Stimulated activated naive CD8-positive, alpha-beta T cell treated with anti-CD3 and anti-CD28 coated beads, Interleukin-15, amount 100 ng/mL, for 72 hours (primary cell): ENCODE results near the gene UST.

Experiments used
- ATAC-seq: fragments of 150-1000 bp; cut with Tn5 transposase; 2 replicates; pipeline ENCODE4 v1.10.0; 2021; ENCODE audit warnings: mild to moderate bottlenecking, moderate library complexity
- DNase-seq, 2 donors: peaks; one replicate each; pipeline ENCODE4 v3.0.0; 2021 to 2022
- H3K27ac Mint-ChIP-seq, 2 donors: one replicate each; pipeline ENCODE4 v1.8.0; 2022; ENCODE audit warnings: mild to moderate bottlenecking in 2 of 2, mixed read lengths in 2 of 2, moderate library complexity in 2 of 2
- H3K27me3 Mint-ChIP-seq: one replicate; pipeline ENCODE4 v1.8.0; 2022; ENCODE audit warnings: mixed read lengths
- H3K4me1 Mint-ChIP-seq: one replicate; pipeline ENCODE4 v1.8.0; 2022; ENCODE audit warnings: mild to moderate bottlenecking, mixed read lengths
- H3K4me3 Mint-ChIP-seq, 2 donors: one replicate each; pipeline ENCODE4 v1.8.0; 2022; ENCODE audit warnings: mild to moderate bottlenecking in 2 of 2, mixed read lengths in 2 of 2, moderate library complexity in 1 of 2
- H3K9me3 Mint-ChIP-seq, 2 donors: one replicate each; pipeline ENCODE4 v1.8.0; 2022; ENCODE audit warnings: mixed read lengths in 2 of 2

UST gene

DNA sequence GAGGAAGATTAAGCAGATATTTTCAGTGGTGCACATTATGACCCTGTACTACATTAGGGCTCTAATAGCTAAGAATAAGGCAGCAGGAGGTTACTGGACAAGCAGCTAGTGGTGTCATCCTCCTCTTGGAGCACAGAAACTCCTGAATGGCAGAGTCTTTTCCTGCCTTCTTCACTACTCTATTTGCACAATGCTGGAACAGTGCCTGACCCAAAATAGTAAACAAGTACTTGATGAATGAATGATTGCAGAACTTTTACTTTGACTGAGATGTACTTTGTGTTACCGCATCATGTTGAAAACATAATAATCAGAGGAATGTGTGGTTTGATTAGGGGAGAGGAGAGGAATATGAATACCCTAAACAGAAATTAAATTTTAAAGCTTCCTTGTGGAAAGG lies 30.0 kb upstream of the UST start:
- H3K27ac Mint-ChIP-seq, result no peak overlapping the region
- no peak for DNase-seq
- H3K27me3 Mint-ChIP-seq, result peaks cover 12% of the 10 kb centered on the region
- H3K4me3 Mint-ChIP-seq, result no peak overlapping the region
- H3K9me3 Mint-ChIP-seq, result peaks cover 0 to 11% of the 10 kb centered on the region in 2 donors
- no peaks in the 10 kb centered on the region for H3K4me1 Mint-ChIP-seq
- ATAC-seq, result no peak

DNA sequence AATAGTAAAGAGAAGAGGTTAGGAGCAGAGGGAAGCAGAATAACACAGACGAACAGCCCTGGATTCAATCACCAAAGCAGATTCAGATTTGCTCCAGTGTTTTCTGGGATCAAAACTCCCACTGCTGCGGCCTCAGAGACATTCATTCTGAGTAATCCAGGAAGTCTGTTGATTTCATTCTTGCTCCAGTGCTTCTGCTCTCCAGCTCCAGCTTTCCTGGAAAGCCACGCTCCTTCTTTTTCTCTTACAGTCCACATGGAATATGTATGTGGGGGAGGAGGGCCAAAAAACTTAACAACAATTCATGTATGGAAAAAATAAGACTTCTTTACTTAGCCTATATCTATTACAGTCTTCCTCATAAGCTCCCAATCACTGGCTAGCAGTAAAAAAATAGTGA lies 26.4 kb upstream of the UST start:
- ATAC-seq (no peak), DNase-seq (no peak)
- peaks cover 18% of the 10 kb centered on the region for H3K27me3 Mint-ChIP-seq
- H3K27ac Mint-ChIP-seq, result no peak overlapping the region
- H3K9me3 Mint-ChIP-seq, result no peaks in the 10 kb centered on the region
- no peak overlapping the region for H3K4me3 Mint-ChIP-seq
- no peaks in the 10 kb centered on the region for H3K4me1 Mint-ChIP-seq

DNA sequence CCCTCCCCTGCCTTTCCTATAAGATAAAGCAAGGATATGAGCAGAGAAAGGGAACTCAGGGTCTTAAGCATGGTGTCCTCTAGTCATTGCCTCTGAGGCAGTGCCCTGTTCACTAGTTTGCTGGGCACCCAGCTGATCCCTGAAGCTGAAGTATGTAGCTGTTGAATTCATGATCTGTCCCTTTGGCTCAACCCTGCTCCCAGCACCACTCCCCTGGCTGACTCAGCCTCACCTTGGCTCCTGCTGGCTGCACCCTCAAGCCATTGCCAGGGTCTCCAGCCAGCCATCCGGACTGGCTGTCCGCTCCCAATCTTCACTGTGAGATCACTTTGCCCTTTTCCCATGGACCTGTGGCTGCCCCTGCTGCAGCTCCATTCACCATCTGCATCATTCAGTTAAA lies 25.9 kb upstream of the UST start:
- ATAC-seq (no peak), DNase-seq (no peak)
- Mint-ChIP-seq H3K9me3 (no peaks in the 10 kb centered on the region), H3K4me1 (no peaks in the 10 kb centered on the region), H3K27ac (no peak overlapping the region), H3K27me3 (peaks cover 18% of the 10 kb centered on the region), H3K4me3 (no peak overlapping the region)

DNA sequence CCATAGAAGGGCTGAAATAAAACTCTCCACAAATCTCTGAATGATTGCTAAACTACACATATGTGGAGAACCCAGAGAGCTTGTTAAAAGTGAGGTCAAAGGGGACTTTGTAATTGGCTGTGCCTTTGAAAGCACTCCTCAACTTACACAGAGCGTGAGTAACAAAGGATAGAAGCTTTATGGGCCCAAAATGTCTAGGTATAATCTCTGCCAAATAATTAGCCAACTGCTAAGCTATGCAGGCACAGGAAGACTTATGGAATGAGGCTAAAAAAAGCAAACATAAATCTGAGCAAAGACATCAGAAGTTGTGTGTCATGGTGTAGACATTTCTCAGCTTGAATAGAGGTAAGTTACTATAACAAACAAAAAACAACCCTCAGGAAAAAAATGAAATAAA lies 23.3 kb upstream of the UST start:
- Mint-ChIP-seq H3K27ac (no peak overlapping the region), H3K9me3 (no peaks in the 10 kb centered on the region), H3K27me3 (peaks cover 18% of the 10 kb centered on the region), H3K4me1 (no peaks in the 10 kb centered on the region), H3K4me3 (no peak overlapping the region)
- no peak for ATAC-seq
- no peak for DNase-seq

DNA sequence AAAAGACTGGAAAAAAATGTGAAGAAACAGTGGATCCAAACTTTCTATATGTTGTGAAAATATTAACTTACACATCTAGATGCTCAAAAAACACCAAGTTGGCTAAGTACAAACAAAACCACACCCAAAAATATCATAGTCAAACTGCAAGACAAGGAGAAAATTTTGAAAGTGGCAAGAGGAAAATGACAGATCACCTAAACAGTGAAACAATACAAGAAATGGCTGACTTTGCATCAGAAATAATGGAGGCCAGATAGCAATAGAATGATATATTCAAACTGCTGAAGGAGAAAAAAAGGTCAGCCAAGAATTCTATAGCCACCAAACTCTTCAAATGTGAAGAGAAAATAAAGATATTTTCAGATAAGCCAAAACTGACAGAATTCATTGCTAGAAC lies 22.4 kb upstream of the UST start:
- ATAC-seq (no peak), DNase-seq (no peak)
- no peaks in the 10 kb centered on the region for H3K4me1 Mint-ChIP-seq
- H3K9me3 Mint-ChIP-seq, result no peaks in the 10 kb centered on the region
- no peak overlapping the region for H3K27ac Mint-ChIP-seq
- H3K4me3 Mint-ChIP-seq, result no peak overlapping the region
- peaks cover 18% of the 10 kb centered on the region for H3K27me3 Mint-ChIP-seq

DNA sequence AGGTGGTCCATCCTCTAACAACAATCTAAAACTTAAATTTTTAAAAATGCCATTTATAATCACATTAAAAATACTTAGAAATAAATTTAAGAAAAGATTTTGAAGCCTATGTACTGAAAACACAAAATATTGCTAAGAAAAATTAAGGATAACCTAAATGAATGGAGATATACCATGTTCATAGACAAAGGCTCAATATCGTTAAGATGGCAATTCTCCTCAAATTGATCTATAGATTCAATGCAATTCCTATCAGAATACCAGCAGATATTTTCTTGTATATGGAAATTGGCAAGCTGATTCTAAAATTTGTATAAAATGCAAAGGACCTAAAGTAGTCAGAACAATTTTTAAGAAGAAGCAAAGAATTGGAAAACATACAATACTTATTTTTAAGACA lies 19.7 kb upstream of the UST start:
- ATAC-seq, result no peak
- no peak overlapping the region for H3K27ac Mint-ChIP-seq
- H3K27me3 Mint-ChIP-seq, result peaks cover 2% of the 10 kb centered on the region

DNA sequence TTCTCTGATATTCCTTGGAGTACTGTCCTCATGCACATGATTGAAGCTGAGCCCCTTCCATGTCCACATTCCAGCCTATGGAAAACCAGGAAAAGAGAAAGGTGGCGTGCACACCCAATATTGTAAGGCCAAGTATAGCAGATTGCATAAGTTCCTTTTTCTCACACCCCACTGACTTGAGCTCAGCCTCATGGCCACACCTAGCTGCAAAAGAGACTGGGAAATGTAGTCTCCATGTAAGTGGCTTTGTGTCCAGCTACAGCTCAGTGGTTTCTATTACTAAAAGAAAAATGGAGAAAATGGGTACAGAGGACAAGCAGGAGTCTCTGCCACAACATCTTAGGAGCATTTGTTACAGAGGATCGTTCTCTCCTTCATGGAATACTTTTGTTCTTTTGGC lies 10.8 kb upstream of the UST start:
- no peak for ATAC-seq
- H3K4me1 Mint-ChIP-seq, result no peaks in the 10 kb centered on the region
- H3K9me3 Mint-ChIP-seq, result no peaks in the 10 kb centered on the region
- H3K4me3 Mint-ChIP-seq, result no peak overlapping the region
- no peaks in the 10 kb centered on the region for H3K27me3 Mint-ChIP-seq
- H3K27ac Mint-ChIP-seq, result no peak overlapping the region
- DNase-seq, result no peak

More for the DNA sequence above, 19.7 kb upstream of the UST start:
- Mint-ChIP-seq H3K4me1 (no peaks in the 10 kb centered on the region), H3K4me3 (no peak overlapping the region), H3K9me3 (no peaks in the 10 kb centered on the region)
- DNase-seq, result no peak

DNA sequence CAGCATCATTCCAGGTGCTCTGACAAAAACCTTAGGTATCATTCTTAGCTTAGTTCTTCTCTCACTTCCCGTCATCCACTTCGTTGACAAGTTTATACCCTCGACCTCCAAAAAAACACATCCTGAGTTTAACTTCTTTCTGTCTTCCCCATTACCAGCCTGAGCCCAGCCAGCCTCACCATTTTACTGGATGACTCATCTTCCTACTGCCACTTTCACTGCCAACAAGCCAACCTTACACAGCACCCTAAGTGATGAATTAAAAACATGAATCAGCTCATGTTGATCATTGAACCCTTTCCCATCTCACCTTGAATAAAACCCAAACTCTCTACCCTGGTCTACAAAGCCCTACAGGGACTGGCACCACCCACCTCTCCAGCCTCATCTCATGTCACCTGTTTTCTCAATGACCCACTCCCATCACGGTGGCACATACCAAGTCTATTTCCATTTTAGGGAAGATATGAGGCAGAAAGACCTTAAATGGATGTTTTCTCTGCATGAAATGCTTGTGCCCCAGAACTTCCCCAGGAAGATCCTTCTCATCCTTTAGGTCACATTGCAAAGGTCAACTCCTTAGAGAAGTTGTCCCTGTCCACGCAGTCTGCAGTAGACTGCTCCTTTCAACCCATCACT lies 9.9 kb upstream of the UST start:
- no peaks in the 10 kb centered on the region for H3K27me3 Mint-ChIP-seq
- H3K27ac Mint-ChIP-seq, result no peak overlapping the region
- ATAC-seq (peak; percentile 53), DNase-seq (no peak)
- no peaks in the 10 kb centered on the region for H3K4me1 Mint-ChIP-seq
- no peaks in the 10 kb centered on the region for H3K9me3 Mint-ChIP-seq
- no peak overlapping the region for H3K4me3 Mint-ChIP-seq

DNA sequence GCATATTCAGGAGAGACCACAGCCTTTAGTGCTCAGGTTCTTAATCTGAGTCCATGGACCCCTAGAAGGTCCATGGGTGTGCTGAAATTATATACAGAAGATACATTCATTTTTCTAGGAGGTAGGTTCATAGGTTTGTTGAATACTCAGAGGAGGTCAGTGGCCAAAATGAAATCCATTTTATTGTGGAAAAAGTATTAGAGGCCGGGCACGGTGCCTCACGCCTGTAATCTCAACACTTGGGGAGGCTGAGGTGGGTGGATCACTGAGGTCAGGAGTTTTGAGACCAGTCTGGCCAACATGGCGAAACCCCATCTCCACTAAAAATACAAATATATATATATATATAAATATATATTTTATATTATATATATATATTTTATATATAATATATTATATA lies 9.0 kb upstream of the UST start:
- Mint-ChIP-seq H3K4me3 (no peak overlapping the region), H3K9me3 (no peaks in the 10 kb centered on the region), H3K27ac (no peak overlapping the region), H3K27me3 (no peaks in the 10 kb centered on the region), H3K4me1 (no peaks in the 10 kb centered on the region)
- no peak for DNase-seq
- ATAC-seq, result no peak

DNA sequence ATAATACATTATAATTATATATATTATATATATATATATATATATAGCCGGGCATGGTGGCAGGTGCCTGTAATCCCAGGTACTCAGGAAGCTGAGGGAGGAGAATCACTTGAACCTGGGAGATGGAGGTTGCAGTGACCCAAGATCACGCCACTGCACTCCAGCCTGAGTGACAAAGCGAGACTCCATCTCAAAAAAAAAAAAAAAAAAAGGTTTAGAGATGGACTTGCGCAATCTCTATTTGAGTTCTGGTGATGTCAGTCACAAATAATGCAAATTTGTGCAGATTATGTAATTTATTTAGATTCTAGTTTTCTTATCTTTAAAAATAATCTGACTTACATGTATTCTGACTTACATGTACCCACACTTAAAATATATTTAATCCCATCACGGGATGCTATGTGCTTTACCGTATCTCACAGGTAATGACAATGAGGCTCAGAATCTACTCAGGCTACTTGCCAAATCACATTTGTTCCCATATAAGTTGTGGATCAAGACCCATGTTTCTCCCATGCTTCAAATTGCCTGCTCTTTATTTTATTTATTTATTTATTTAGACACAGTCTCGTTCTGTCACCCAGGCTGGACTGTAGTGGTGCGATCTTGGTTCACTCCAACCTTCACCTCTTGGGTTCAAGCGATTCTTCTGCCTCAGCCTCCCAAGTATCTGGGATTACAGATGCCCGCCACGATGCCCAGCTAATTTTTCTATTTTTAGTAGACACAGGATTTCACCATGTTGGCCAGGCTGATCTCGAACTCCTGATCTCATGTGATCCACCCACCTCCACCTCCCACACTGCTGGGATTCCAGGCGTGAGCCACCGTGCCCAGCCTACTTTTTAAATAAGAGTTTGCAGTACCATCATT lies 7.6 kb upstream of the UST start:
- DNase-seq, result no peak
- H3K9me3 Mint-ChIP-seq, result no peaks in the 10 kb centered on the region

DNA sequence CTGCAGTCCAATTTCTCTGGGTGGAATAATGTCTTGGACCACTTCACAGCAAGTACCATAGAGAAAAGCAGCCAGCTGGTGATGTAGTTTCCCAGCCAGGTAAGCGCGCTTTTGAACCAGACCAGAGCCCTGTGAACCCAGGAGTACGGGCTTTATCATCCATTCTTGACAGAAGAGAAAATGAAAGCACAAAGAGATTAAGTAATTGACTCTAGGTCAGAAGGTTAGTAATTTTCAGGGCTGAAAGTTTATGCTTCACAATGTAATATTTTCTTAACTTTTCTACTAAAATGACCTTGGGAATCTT lies 7.1 kb upstream of the UST start:
- Mint-ChIP-seq H3K9me3 (no peaks in the 10 kb centered on the region), H3K4me1 (no peaks in the 10 kb centered on the region), H3K4me3 (no peak overlapping the region), H3K27me3 (peaks cover 17% of the 10 kb centered on the region), H3K27ac (no peak overlapping the region)
- no peak for DNase-seq
- ATAC-seq, result no peak

More for the DNA sequence above, 7.6 kb upstream of the UST start:
- Mint-ChIP-seq H3K4me3 (no peak overlapping the region), H3K4me1 (no peaks in the 10 kb centered on the region), H3K27ac (no peak overlapping the region), H3K27me3 (peaks cover 11% of the 10 kb centered on the region)
- ATAC-seq, result no peak

DNA sequence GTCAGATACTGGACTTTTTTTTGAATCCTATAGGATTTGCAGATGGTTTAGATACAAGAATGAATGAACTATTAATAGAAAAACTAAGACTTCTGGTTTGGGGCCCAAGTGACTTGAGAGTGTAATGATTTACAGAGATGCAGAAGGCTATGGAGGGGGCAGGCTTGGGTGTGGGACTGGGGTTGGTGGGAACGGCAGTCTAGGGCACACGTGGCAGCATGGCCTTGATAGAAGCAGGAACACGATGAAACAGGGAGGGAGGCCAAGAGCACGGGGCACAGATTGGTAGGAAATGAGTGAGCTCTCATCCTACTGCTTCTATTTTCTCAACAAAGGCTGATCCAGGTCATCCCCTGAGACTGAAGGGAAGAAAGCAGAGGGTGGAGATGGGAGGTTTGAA lies 3.4 kb upstream of the UST start:
- Mint-ChIP-seq H3K4me1 (peaks cover 20% of the 10 kb centered on the region), H3K27ac (no peak overlapping the region), H3K27me3 (peaks cover 44% of the 10 kb centered on the region), H3K4me3 (no peak overlapping the region), H3K9me3 (no peaks in the 10 kb centered on the region)
- ATAC-seq (no peak), DNase-seq (no peak)

DNA sequence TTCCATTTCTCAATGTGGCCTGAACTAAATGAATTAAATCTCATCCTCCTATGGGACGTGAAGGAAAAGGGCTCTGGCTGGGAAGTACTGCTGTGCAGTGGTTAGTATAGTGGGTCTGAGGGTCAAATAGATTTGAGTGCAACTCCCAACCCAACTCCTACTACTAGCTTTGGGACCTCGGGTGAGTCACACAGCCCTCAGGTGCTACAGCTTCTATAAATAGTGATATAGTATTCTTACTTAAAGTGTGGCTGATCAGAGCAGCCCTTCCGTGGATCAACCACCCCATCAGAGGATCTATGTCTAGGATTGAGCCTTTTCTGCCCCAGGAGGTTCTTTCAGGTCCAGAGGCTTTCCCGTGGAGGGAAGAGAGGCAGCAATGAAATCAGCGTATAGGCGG lies 904 bp upstream of the UST start:
- ATAC-seq (no peak), DNase-seq (no peak)
- peaks cover 67% of the 10 kb centered on the region for H3K27me3 Mint-ChIP-seq
- peaks cover 25% of the 10 kb centered on the region for H3K4me1 Mint-ChIP-seq
- H3K27ac Mint-ChIP-seq, result no peak overlapping the region
- H3K9me3 Mint-ChIP-seq, result no peaks in the 10 kb centered on the region
- peak overlapping the region; percentile 95 to 96 for H3K4me3 Mint-ChIP-seq

DNA sequence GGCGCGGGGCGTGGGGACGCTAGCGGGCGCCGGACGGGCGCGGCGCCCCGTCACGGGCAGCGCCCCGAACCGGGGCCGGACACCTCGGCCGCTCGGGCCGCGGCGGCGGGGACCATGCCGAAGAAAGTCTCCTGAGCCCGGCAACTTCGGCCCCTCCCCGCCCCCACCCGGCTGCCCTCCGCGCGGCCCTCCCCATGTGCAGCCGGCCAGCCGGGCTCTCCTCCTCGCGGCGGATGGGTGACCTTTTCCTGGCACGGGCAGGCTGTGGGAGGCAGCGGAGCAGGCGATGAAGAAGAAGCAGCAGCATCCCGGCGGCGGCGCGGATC lies 278 bp downstream of the UST start:
- Mint-ChIP-seq H3K4me1 (peaks cover 25% of the 10 kb centered on the region), H3K27me3 (peaks cover 70% of the 10 kb centered on the region), H3K27ac (no peak overlapping the region), H3K4me3 (peak overlapping the region; percentile 95 to 96), H3K9me3 (no peaks in the 10 kb centered on the region)
- peak; percentile 52 for ATAC-seq
- peak in 1 of 2 donors; percentile 31 for DNase-seq

DNA sequence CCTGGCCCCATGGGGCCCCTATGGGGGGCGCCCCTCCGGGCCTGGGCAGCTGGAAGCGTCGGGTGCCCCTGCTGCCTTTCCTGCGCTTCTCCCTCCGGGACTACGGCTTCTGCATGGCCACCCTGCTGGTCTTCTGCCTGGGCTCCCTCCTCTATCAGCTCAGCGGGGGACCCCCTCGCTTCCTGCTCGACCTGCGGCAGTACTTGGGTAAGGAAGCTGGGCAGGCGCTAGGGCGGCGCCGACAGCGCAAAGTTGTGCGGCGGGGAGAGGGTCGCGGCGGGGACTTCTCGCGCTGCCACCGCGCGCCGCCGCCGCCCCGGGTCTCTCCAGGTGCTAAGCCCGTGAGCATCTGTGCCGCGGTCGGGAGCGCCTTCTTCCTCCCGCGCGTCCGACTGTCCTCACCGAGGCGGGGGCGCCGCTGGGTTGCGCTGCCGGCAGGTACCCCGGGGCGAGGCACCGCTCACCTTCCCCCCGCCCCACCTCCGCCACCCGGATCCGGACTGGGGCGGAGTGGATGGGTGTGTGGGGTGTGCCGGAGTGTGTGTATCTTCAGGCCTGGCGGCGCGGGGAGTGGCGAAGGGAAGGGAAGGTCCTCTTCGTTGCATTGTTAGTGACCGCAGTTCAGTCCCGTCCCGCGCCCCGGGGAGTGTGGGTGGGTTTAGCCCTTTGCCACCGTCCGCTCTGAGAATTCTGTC lies 788 bp downstream of the UST start:
- Mint-ChIP-seq H3K9me3 (no peaks in the 10 kb centered on the region), H3K4me3 (peak overlapping the region; percentile 77 to 79), H3K4me1 (peaks cover 25% of the 10 kb centered on the region), H3K27me3 (peaks cover 70% of the 10 kb centered on the region), H3K27ac (no peak overlapping the region)
- ATAC-seq (peak; percentile 73), DNase-seq (peak; percentile 39 to 44)

DNA sequence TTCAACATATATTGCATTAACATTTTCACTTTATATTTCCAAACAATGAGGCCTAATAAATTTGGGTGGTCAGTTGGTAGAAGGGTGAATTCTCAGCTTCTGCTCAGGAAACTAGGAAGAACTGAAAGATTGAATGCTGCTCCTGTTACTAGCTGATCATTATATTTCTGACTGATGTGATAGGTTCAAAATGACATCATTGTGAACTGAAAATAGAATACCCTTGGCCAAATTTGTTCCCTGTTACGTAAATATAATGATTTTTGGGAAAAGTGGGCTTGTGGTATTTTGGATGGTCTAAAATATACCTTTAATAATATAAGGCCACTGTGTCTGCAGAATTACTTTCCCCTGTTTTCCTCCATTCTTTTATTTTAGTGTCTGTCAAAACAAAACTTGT lies 2.8 kb downstream of the UST start:
- Mint-ChIP-seq H3K4me1 (peaks cover 25% of the 10 kb centered on the region), H3K27ac (no peak overlapping the region), H3K9me3 (no peaks in the 10 kb centered on the region), H3K27me3 (peaks cover 54% of the 10 kb centered on the region), H3K4me3 (no peak overlapping the region)
- no peak for DNase-seq
- no peak for ATAC-seq
